Caco-2 (cell line): ENCODE measurements around the gene HOXD12. TPM values are rescaled to one million over a fixed set of nuclear protein-coding genes. Genes with fewer than 3 reads are reported as not detected.
A peak's percentile ranks its signal among the peaks of the same experiment; 100 is the strongest.

Experiments
- BruUV-seq: library from RNA; stranded (reverse); fragments of 400-500 nt; replicated peaks from 2 replicates; lab custom pipeline; 2021; lab: Mats Ljungman, UMichigan
- CTCF ChIA-PET: fragments of 300-600 bp; sonication (Branson Sonifier 250); formaldehyde crosslinking; loops from one replicate; lab custom pipeline; 2022; ENCODE audit warnings: antibody characterized with exemption; lab: Charles Lee
- POLR2A ChIA-PET: fragments of 300-600 bp; sonication (Branson Sonifier 250); formaldehyde crosslinking; loops from one replicate; lab custom pipeline; 2022; ENCODE audit warnings: antibody characterized with exemption; lab: Charles Lee
- DNase-seq, 2 experiments: peaks; one replicate each; pipeline versions ENCODE4 v3.0.0 to v3.0.0-alpha.2; 2020 to 2022
- H3K27me3 ChIP-seq: replicated peaks from 2 replicates; pipeline ENCODE4 v1.6.0; 2011; ENCODE audit warnings: low read length; ENCODE audit not compliant: control insufficient read depth, insufficient read depth
- H3K36me3 ChIP-seq: 2 replicates; pipeline ENCODE4 v1.5.1; 2011; ENCODE audit warnings: low read length; ENCODE audit not compliant: control insufficient read depth, insufficient read depth
- H3K4me1 ChIP-seq: fragments of 250-450 bp; sonication (Bioruptor Pico); 2 replicates; pipeline ENCODE4 v1.5.1; 2020; ENCODE audit warnings: mild to moderate bottlenecking
- H3K4me3 ChIP-seq: 2 replicates; pipeline ENCODE4 v1.5.1; 2011; ENCODE audit warnings: low read depth, mild to moderate bottlenecking, control low read depth, low read length
- H3K9me3 ChIP-seq: fragments of 250-450 bp; sonication (Bioruptor Pico); 2 replicates; pipeline ENCODE4 v1.5.1; 2020; ENCODE audit warnings: mild to moderate bottlenecking, moderate library complexity
- H3K27ac Mint-ChIP-seq: one replicate; pipeline ENCODE4 v1.8.0; 2022; ENCODE audit warnings: mixed read lengths; ENCODE audit not compliant: unreplicated experiment
- H3K27me3 Mint-ChIP-seq: one replicate; pipeline ENCODE4 v1.8.0; 2022; ENCODE audit warnings: mixed read lengths; ENCODE audit not compliant: insufficient read depth, unreplicated experiment
- H3K36me3 Mint-ChIP-seq: one replicate; pipeline ENCODE4 v1.8.0; 2022; ENCODE audit warnings: mild to moderate bottlenecking, mixed read lengths; ENCODE audit not compliant: insufficient read depth, unreplicated experiment
- H3K4me1 Mint-ChIP-seq: one replicate; pipeline ENCODE4 v1.8.0; 2022; ENCODE audit warnings: low read depth, mixed read lengths; ENCODE audit not compliant: unreplicated experiment
- H3K4me3 Mint-ChIP-seq: one replicate; pipeline ENCODE4 v1.8.0; 2022; ENCODE audit warnings: mild to moderate bottlenecking, moderate library complexity, mixed read lengths; ENCODE audit not compliant: unreplicated experiment
- H3K9me3 Mint-ChIP-seq: one replicate; pipeline ENCODE4 v1.8.0; 2022; ENCODE audit warnings: mixed read lengths; ENCODE audit not compliant: unreplicated experiment
- intact Hi-C: fragments of 100-400 bp; cut with micrococcal nuclease; formaldehyde crosslinking; loops from one replicate; pipeline ENCODE4 v1.10.0; 2022; ENCODE audit not compliant: unreplicated experiment
- total RNA-seq: library from RNA; stranded (reverse); gene quantifications from 2 replicates; pipeline ENCODE4 v1.2.3, GENCODE V29; 2022
- TF ChIP-seq, protein P1 (sequence below), 2 experiments: fragments of 200-600 bp in 1 of 2; IDR thresholded peaks; 1 replicate in 1 of 2; 2 replicates in 1 of 2; pipeline versions ENCODE4 v1.5.1 to v1.8.0; 2011 to 2022; ENCODE audit warnings: antibody characterized with exemption in 1 of 2, control low read depth in 1 of 2, inconsistent platforms in 1 of 2, low read depth in 1 of 2, low read length in 1 of 2, mild to moderate bottlenecking in 1 of 2, moderate library complexity in 1 of 2; ENCODE audit not compliant: insufficient read depth in 1 of 2, severe bottlenecking in 1 of 2, unreplicated experiment in 1 of 2

The HOXD12 gene
- total RNA-seq, 1 experiment from 2014 or later = not detected

DNA sequence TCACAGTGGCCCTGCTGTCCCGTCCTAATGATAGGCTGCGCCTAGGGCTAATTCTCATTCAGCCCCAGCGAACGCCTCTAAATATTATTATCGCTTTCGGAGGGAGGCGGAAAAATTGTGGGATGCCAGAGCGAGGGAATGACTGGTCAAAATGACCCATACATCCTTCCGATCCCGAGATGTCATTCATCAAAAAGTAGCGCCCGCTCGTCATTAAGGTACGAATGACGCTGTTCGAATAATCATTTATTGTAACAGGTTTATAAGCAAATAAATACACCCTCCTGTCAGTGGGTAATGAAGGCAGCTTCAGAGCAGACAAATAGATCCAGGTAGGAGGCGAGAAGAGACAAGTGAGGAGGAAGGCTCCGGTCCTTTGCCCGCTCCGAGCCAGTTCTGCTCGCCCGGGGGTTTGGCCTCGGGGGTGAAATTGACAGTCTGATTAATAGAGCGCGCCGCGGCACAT, 15.8 kb upstream of the HOXD12 start, which contains the start of gene EVX2:
EVX2 (minus strand) TSS at position 167 of the 466 bp plus-strand sequence. CDS start 186 bp downstream, outside the sequence.
- peaks cover 21% of the 10 kb centered on the region for H3K27me3 ChIP-seq
- peaks cover 15% of the 10 kb centered on the region for H3K9me3 ChIP-seq
- intact Hi-C loops = loop anchor here (2.0 to 10.0 kb wide), 2 partner anchors 119 to 199 kb away; no protein-coding TSS in a partner anchor
- H3K4me1 Mint-ChIP-seq = peaks cover 19% of the 10 kb centered on the region
- CTCF ChIA-PET = no interaction called here
- H3K4me3 Mint-ChIP-seq = peak within 1 kb of the TSS; percentile 64
- no peaks in the 10 kb centered on the region for H3K36me3 ChIP-seq
- H3K27me3 Mint-ChIP-seq = peaks cover 58% of the 10 kb centered on the region
- H3K4me1 ChIP-seq = peaks cover 19% of the 10 kb centered on the region; the same call in 1 of the 2 replicates
- no TSS peak for BruUV-seq
- TF ChIP-seq, protein P1, sequence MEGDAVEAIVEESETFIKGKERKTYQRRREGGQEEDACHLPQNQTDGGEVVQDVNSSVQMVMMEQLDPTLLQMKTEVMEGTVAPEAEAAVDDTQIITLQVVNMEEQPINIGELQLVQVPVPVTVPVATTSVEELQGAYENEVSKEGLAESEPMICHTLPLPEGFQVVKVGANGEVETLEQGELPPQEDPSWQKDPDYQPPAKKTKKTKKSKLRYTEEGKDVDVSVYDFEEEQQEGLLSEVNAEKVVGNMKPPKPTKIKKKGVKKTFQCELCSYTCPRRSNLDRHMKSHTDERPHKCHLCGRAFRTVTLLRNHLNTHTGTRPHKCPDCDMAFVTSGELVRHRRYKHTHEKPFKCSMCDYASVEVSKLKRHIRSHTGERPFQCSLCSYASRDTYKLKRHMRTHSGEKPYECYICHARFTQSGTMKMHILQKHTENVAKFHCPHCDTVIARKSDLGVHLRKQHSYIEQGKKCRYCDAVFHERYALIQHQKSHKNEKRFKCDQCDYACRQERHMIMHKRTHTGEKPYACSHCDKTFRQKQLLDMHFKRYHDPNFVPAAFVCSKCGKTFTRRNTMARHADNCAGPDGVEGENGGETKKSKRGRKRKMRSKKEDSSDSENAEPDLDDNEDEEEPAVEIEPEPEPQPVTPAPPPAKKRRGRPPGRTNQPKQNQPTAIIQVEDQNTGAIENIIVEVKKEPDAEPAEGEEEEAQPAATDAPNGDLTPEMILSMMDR (IDR thresholded peaks at IDR 0.05; ENCODE audit: insufficient read depth in 1 of 2, low read depth in 1 of 2, low read length in 1 of 2, severe bottlenecking in 1 of 2, unreplicated experiment in 1 of 2) = no peak
- POLR2A ChIA-PET = no interaction called here
- no peak within 1 kb of the TSS for H3K27ac Mint-ChIP-seq
- no peaks in the 10 kb centered on the region for H3K9me3 Mint-ChIP-seq
- no peak for DNase-seq
- H3K36me3 Mint-ChIP-seq = peaks cover 5% of the 10 kb centered on the region
- 0 out of 2 replicates have a peak within 1 kb of the TSS, but pooled peaks have one; percentile 1 for H3K4me3 ChIP-seq

DNA sequence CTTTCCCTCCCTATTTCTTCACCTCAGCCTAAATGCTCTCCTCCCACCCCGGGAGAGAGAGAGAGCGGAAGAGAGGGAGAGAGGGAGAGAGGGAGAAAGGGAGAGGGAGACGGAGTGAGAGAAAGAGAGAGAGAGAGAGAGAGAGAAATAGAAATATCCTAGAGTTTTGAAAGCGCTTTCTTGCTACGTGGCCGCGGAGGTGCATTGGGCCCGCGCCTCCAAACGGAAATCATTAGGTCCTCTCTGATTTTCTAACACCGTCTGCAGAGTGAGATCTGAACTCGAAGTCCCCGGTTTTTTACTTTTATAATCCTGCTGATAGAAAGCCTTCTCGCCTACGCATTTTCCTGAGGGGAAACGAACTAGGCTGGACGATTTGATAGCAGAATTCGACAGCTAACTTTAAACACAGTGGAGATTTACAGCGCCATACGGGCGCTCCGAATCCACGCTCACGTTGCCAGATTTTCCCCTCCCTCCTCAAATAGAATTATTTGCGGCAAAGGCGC, 14.9 kb upstream of the HOXD12 start:
- BruUV-seq = no TSS peak
- H3K4me3 ChIP-seq = peak overlapping the region; percentile 22
- peaks cover 13% of the 10 kb centered on the region for H3K4me1 Mint-ChIP-seq
- H3K27ac Mint-ChIP-seq = no peak overlapping the region
- no peak for DNase-seq
- ChIA-PET CTCF (interaction anchor here (0.7 kb wide), 1 partner anchor 222 kb away, joined by 3 read pairs; no protein-coding TSS in a partner anchor), POLR2A (no interaction called here)
- H3K27me3 Mint-ChIP-seq = peaks cover 54% of the 10 kb centered on the region
- no peaks in the 10 kb centered on the region for H3K36me3 ChIP-seq
- no peaks in the 10 kb centered on the region for H3K9me3 Mint-ChIP-seq
- H3K4me3 Mint-ChIP-seq = peak overlapping the region; percentile 64
- peaks cover 20% of the 10 kb centered on the region for H3K27me3 ChIP-seq
- H3K9me3 ChIP-seq = peaks cover 15% of the 10 kb centered on the region
- H3K4me1 ChIP-seq = peaks cover 16% of the 10 kb centered on the region; the same call in 1 of the 2 replicates
- peaks cover 5% of the 10 kb centered on the region for H3K36me3 Mint-ChIP-seq
- intact Hi-C loops = loop anchor here (2.0 to 10.0 kb wide), 2 partner anchors 120 to 200 kb away; no protein-coding TSS in a partner anchor
- TF ChIP-seq, protein P1 (IDR thresholded peaks at IDR 0.05; ENCODE audit: insufficient read depth in 1 of 2, low read depth in 1 of 2, low read length in 1 of 2, severe bottlenecking in 1 of 2, unreplicated experiment in 1 of 2) = no peak

DNA sequence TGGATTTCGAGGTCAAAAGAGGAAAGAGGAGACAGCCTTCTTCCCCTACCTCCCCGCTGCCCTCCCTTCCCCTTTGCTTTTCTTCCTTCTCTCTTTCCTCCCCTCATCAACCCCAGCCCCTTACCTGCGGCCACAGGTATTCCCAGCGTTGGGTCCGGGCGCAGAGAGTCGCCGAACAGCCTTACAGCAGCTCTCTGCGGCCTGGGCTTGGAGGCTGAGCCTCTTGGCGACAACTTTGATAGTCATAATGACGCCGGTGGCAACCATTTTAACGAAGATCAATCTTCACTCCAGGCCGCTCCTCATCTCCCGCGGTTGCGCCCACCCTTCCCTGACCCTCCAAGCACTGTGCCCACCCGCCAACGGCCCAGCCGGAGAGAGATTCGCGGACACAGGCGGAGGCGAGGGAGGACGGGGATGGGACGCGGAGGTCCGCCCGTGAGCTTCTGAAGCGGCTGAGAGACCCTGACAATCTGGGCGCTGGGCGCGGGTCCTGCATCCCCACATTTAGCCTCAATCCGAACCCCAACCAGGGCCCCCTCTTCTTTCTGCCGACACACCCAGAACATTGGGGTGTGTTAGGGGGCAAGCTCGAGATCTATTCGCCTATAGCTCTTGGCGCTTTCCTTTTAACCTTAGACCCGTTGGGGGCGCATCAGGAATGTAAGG, 14.3 kb upstream of the HOXD12 start:
- DNase-seq = no peak
- Mint-ChIP-seq H3K27ac (no peak overlapping the region), H3K27me3 (peaks cover 54% of the 10 kb centered on the region), H3K4me1 (peaks cover 12% of the 10 kb centered on the region), H3K4me3 (peak overlapping the region; percentile 64), H3K9me3 (no peaks in the 10 kb centered on the region), H3K36me3 (peaks cover 5% of the 10 kb centered on the region)
- no TSS peak for BruUV-seq
- TF ChIP-seq, protein P1 (IDR thresholded peaks at IDR 0.05; ENCODE audit: insufficient read depth in 1 of 2, low read depth in 1 of 2, low read length in 1 of 2, severe bottlenecking in 1 of 2, unreplicated experiment in 1 of 2) = no peak
- CTCF ChIA-PET = interaction anchor here (0.7 to 1.2 kb wide), 3 partner anchors 222 to 775 kb away, joined by 3 to 6 read pairs (median 3); no protein-coding TSS in a partner anchor
- Histone ChIP-seq H3K4me3 (peak overlapping the region; percentile 22), H3K4me1 (peaks cover 15% of the 10 kb centered on the region; the same call in 1 of the 2 replicates), H3K27me3 (peaks cover 20% of the 10 kb centered on the region), H3K36me3 (no peaks in the 10 kb centered on the region), H3K9me3 (peaks cover 15% of the 10 kb centered on the region)
- intact Hi-C loops = loop anchor here (2.0 to 10.0 kb wide), 2 partner anchors 120 to 200 kb away; no protein-coding TSS in a partner anchor
- POLR2A ChIA-PET = no interaction called here
